ENCODE data around the gene SLC25A20.
"Not testable (repeated sequence)": the region's sequence is repeated elsewhere in the genome, so short reads cannot be mapped to it uniquely, and the experiment has no call there.

Gene SLC25A20

DNA sequence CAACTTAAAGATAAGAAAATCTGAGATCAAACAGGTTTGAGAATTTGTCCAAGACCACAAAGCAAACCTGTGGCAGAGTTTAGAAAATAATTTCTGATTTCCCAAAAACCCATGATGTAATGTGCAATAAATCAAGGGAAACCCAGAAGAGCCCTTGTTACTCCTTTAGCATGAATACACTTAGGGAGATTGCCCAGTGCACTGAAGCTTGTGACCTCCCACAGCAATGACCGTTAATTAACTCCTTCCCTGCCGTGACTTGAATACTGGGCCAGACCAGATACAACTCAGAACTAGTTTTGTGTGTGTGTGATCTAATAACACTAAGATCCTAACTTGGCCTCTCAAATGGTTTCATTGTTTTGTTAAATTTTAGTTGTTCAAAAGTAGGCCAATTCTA is 53.5 kb downstream of the SLC25A20 start:
- Histone ChIP-seq H3K27me3 (ENCODE audit: insufficient read depth, insufficient read length) (peaks cover 10% of the 10 kb centered on the region), H3K36me3 (ENCODE audit: insufficient read depth, insufficient read length, low read length) (peaks cover 2% of the 10 kb centered on the region), H3K9me3 (ENCODE audit: insufficient read depth, low read length) (no peaks in the 10 kb centered on the region), H3K4me1 (ENCODE audit: insufficient read depth, insufficient read length) (no peaks in the 10 kb centered on the region), H3K9ac (ENCODE audit: insufficient read length, low read depth) (no peak overlapping the region), H3K4me3 (ENCODE audit: insufficient read length, low read depth) (no peak overlapping the region)
- DNase-seq (ENCODE audit: low read depth, low spot score) = no peak
- TF ChIP-seq SUZ12 (IDR thresholded peaks at IDR 0.05; ENCODE audit: extremely low read depth, insufficient read depth, insufficient read length) (no peak), YY1 (IDR thresholded peaks at IDR 0.05; ENCODE audit: insufficient read depth, insufficient read length) (no peak), ZNF274 (IDR thresholded peaks at IDR 0.05; ENCODE audit: low read depth, low read length) (no peak)

DNA sequence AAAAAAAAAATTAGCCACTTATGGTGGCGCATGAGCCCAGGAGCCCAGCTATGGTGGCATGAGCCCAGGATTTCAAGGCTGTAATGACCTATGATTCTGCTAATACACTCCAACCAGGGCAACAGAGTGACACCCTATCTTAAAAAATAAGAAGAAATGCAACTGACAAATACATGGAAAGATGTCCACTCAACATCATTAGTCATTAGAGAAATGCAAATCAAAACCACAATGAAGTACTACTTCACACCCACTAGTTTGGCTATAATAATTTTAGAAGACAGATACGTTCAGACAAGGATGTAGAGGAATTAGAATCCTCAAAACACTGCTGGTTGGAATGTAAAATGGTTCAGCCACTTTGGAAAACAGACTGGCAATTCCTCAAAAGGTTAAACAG is 61.5 kb downstream of the SLC25A20 start:
- no peaks in the 10 kb centered on the region for H3K36me3 ChIP-seq (ENCODE audit: insufficient read depth, insufficient read length, low read length)
- H3K4me1 ChIP-seq (ENCODE audit: insufficient read depth, insufficient read length) = no peaks in the 10 kb centered on the region
- TF ChIP-seq SUZ12 (IDR thresholded peaks at IDR 0.05; ENCODE audit: extremely low read depth, insufficient read depth, insufficient read length) (no peak), ZNF274 (IDR thresholded peaks at IDR 0.05; ENCODE audit: low read depth, low read length) (no peak), YY1 (IDR thresholded peaks at IDR 0.05; ENCODE audit: insufficient read depth, insufficient read length) (no peak)
- no peak for DNase-seq (ENCODE audit: low read depth, low spot score)
- H3K4me3 ChIP-seq (ENCODE audit: insufficient read length, low read depth) = no peak overlapping the region
- no peaks in the 10 kb centered on the region for H3K27me3 ChIP-seq (ENCODE audit: insufficient read depth, insufficient read length)
- H3K9me3 ChIP-seq (ENCODE audit: insufficient read depth, low read length) = no peaks in the 10 kb centered on the region
- H3K9ac ChIP-seq (ENCODE audit: insufficient read length, low read depth) = no peak overlapping the region

DNA sequence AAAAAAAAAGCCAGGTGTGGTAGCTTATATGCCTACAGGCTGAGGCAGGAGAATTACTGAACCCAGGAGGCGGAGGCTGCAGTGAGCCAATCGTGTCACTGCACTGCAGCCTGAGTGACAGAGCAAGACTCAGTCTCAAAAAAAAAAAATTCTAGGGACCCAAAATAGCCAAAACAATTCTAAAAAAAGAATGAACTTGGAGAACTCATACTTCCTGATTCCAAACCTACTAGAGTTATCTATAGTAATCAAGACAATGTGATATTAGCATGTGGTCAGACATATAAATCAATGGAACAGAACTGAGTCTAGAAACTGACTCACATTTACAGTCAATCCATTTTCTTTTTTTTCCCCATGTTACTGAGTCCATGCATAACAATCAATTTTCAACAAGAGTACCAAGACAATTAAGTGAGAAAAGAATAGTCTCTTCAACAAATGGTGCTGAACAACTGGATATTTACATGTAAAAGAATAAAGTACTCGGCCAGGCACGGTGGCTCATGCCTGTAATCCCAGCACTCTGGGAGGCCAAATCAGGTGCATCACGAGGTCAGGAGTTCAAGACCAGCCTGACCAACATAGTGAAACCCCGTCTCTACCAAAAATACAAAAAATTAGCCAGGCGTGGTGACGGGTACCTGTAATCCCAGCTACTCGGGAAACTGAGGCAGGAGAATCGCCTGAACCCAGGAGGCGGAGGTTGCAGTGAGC is 62.9 kb downstream of the SLC25A20 start:
- Histone ChIP-seq H3K9me3 (ENCODE audit: insufficient read depth, low read length) (no peaks in the 10 kb centered on the region), H3K36me3 (ENCODE audit: insufficient read depth, insufficient read length, low read length) (no peaks in the 10 kb centered on the region), H3K9ac (ENCODE audit: insufficient read length, low read depth) (no peak overlapping the region), H3K4me3 (ENCODE audit: insufficient read length, low read depth) (no peak overlapping the region), H3K27me3 (ENCODE audit: insufficient read depth, insufficient read length) (no peaks in the 10 kb centered on the region), H3K4me1 (ENCODE audit: insufficient read depth, insufficient read length) (no peaks in the 10 kb centered on the region)
- TF ChIP-seq SUZ12 (IDR thresholded peaks at IDR 0.05; ENCODE audit: extremely low read depth, insufficient read depth, insufficient read length) (no peak), ZNF274 (IDR thresholded peaks at IDR 0.05; ENCODE audit: low read depth, low read length) (no peak), YY1 (IDR thresholded peaks at IDR 0.05; ENCODE audit: insufficient read depth, insufficient read length) (no peak)
- DNase-seq (ENCODE audit: low read depth, low spot score) = no peak

- Histone ChIP-seq H3K4me3 (ENCODE audit: insufficient read length, low read depth) (no peak overlapping the region), H3K36me3 (ENCODE audit: insufficient read depth, insufficient read length, low read length) (no peaks in the 10 kb centered on the region), H3K4me1 (ENCODE audit: insufficient read depth, insufficient read length) (no peaks in the 10 kb centered on the region), H3K9ac (ENCODE audit: insufficient read length, low read depth) (no peak overlapping the region), H3K9me3 (ENCODE audit: insufficient read depth, low read length) (no peaks in the 10 kb centered on the region), H3K27me3 (ENCODE audit: insufficient read depth, insufficient read length) (no peaks in the 10 kb centered on the region)
- TF ChIP-seq ZNF274 (IDR thresholded peaks at IDR 0.05; ENCODE audit: low read depth, low read length) (no peak), YY1 (IDR thresholded peaks at IDR 0.05; ENCODE audit: insufficient read depth, insufficient read length) (no peak), SUZ12 (IDR thresholded peaks at IDR 0.05; ENCODE audit: extremely low read depth, insufficient read depth, insufficient read length) (no peak)
- DNase-seq (ENCODE audit: low read depth, low spot score) = no peak
Observed at GRCh38 chr3:48832684-48833083, 66.0 kb downstream of the SLC25A20 start.

- TF ChIP-seq ZNF274 (IDR thresholded peaks at IDR 0.05; ENCODE audit: low read depth, low read length) = no peak
- TF ChIP-seq SUZ12 (IDR thresholded peaks at IDR 0.05; ENCODE audit: extremely low read depth, insufficient read depth, insufficient read length) = no peak
- TF ChIP-seq YY1 (IDR thresholded peaks at IDR 0.05; ENCODE audit: insufficient read depth, insufficient read length) = no peak
- Histone ChIP-seq H3K4me1 (ENCODE audit: insufficient read depth, insufficient read length) (no peaks in the 10 kb centered on the region), H3K9ac (ENCODE audit: insufficient read length, low read depth) (no peak overlapping the region), H3K27me3 (ENCODE audit: insufficient read depth, insufficient read length) (no peaks in the 10 kb centered on the region), H3K9me3 (ENCODE audit: insufficient read depth, low read length) (no peaks in the 10 kb centered on the region), H3K36me3 (ENCODE audit: insufficient read depth, insufficient read length, low read length) (no peaks in the 10 kb centered on the region), H3K4me3 (ENCODE audit: insufficient read length, low read depth) (no peak overlapping the region)
- no peak for DNase-seq (ENCODE audit: low read depth, low spot score)
Observed at GRCh38 chr3:48830715-48831114, 68.0 kb downstream of the SLC25A20 start.

DNA sequence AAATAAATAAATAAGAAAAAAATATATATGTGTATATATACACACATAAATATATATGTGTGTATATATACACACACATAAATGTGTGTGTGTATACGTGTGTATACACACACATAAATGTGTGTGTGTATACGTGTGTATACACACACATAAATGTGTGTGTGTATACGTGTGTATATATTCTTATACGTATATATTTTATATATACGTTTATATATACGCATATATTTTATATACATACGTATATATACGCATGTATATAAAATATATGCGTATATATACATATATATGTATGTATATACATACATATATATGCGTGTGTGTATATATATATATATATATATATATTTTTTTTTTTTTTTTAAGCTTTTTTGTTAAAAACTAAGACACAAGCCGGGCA is 69.2 kb downstream of the SLC25A20 start:
- not testable (repeated sequence) for DNase-seq (ENCODE audit: low read depth, low spot score); H3K27me3 ChIP-seq (ENCODE audit: insufficient read depth, insufficient read length); H3K4me1 ChIP-seq (ENCODE audit: insufficient read depth, insufficient read length); H3K4me3 ChIP-seq (ENCODE audit: insufficient read length, low read depth); H3K9me3 ChIP-seq (ENCODE audit: insufficient read depth, low read length); H3K9ac ChIP-seq (ENCODE audit: insufficient read length, low read depth); H3K36me3 ChIP-seq (ENCODE audit: insufficient read depth, insufficient read length, low read length)

GRCh38 chr3:48827874-48828273 is 70.8 kb downstream of the SLC25A20 start:
- not testable (repeated sequence) for DNase-seq (ENCODE audit: low read depth, low spot score); H3K9ac ChIP-seq (ENCODE audit: insufficient read length, low read depth); H3K4me1 ChIP-seq (ENCODE audit: insufficient read depth, insufficient read length); H3K4me3 ChIP-seq (ENCODE audit: insufficient read length, low read depth); H3K9me3 ChIP-seq (ENCODE audit: insufficient read depth, low read length); H3K27me3 ChIP-seq (ENCODE audit: insufficient read depth, insufficient read length); H3K36me3 ChIP-seq (ENCODE audit: insufficient read depth, insufficient read length, low read length)

GRCh38 chr3:48826451-48826850 is 72.2 kb downstream of the SLC25A20 start:
- no peak for DNase-seq (ENCODE audit: low read depth, low spot score)
- TF ChIP-seq SUZ12 (IDR thresholded peaks at IDR 0.05; ENCODE audit: extremely low read depth, insufficient read depth, insufficient read length) = no peak
- TF ChIP-seq YY1 (IDR thresholded peaks at IDR 0.05; ENCODE audit: insufficient read depth, insufficient read length) = no peak
- no peak for TF ChIP-seq ZNF274 (IDR thresholded peaks at IDR 0.05; ENCODE audit: low read depth, low read length)
- Histone ChIP-seq H3K4me1 (ENCODE audit: insufficient read depth, insufficient read length) (no peaks in the 10 kb centered on the region), H3K9ac (ENCODE audit: insufficient read length, low read depth) (no peak overlapping the region), H3K4me3 (ENCODE audit: insufficient read length, low read depth) (no peak overlapping the region), H3K9me3 (ENCODE audit: insufficient read depth, low read length) (no peaks in the 10 kb centered on the region), H3K27me3 (ENCODE audit: insufficient read depth, insufficient read length) (no peaks in the 10 kb centered on the region), H3K36me3 (ENCODE audit: insufficient read depth, insufficient read length, low read length) (no peaks in the 10 kb centered on the region)
